Activated CD8-positive, alpha-beta T cell treated with anti-CD3 and anti-CD28 coated beads for 36 hours (primary cell): ENCODE data around the gene UPF2. TPM values are rescaled to one million over a fixed set of nuclear protein-coding genes. Genes with fewer than 3 reads are reported as not detected.

Experiments
- ATAC-seq: fragments of 200-7000 bp; cut with Tn5 transposase; one replicate; pipeline ENCODE4 v1.10.0; 2021; ENCODE audit warnings: mild to moderate bottlenecking, moderate library complexity
- CTCF ChIA-PET: fragments of 350-600 bp; sonication (Branson Sonifier 250); formaldehyde crosslinking; loops from one replicate; lab custom pipeline; 2021; ENCODE audit warnings: antibody characterized with exemption; lab: Charles Lee
- POLR2A ChIA-PET: fragments of 350-600 bp; sonication (Branson Sonifier 250); formaldehyde crosslinking; loops from one replicate; lab custom pipeline; 2021; ENCODE audit warnings: antibody characterized with exemption; lab: Charles Lee
- DNase-seq: peaks from one replicate; pipeline ENCODE4 v3.0.0-alpha.2; 2020
- H3K27ac Mint-ChIP-seq: one replicate; pipeline ENCODE4 v1.8.0; 2021; ENCODE audit warnings: mild to moderate bottlenecking, mixed read lengths
- H3K27me3 Mint-ChIP-seq: one replicate; pipeline ENCODE4 v1.8.0; 2021; ENCODE audit warnings: mixed read lengths
- H3K36me3 Mint-ChIP-seq: one replicate; pipeline ENCODE4 v1.8.0; 2021; ENCODE audit warnings: low read depth, mixed read lengths
- H3K4me1 Mint-ChIP-seq: one replicate; pipeline ENCODE4 v1.8.0; 2021; ENCODE audit warnings: low read depth, mixed read lengths
- H3K4me3 Mint-ChIP-seq: one replicate; pipeline ENCODE4 v1.8.0; 2021; ENCODE audit warnings: mild to moderate bottlenecking, moderate library complexity, mixed read lengths
- H3K9me3 Mint-ChIP-seq: one replicate; pipeline ENCODE4 v1.8.0; 2021; ENCODE audit warnings: mixed read lengths
- intact Hi-C: fragments of 100-400 bp; cut with micrococcal nuclease; formaldehyde crosslinking; loops from one replicate; pipeline ENCODE4 v1.10.0; 2022
- total RNA-seq, 2 experiments: library from RNA; stranded (reverse); gene quantifications; one replicate each; pipeline ENCODE4 v1.2.3, GENCODE V29; 2021
- TF ChIP-seq, protein P1 (sequence below): fragments of 200-600 bp; IDR thresholded peaks from one replicate; pipeline ENCODE4 v1.8.0; 2022; ENCODE audit warnings: antibody characterized with exemption, mild to moderate bottlenecking

The UPF2 gene
- total RNA-seq, 2 experiments from 2014 or later, result 27.9 to 29.4 TPM

DNA sequence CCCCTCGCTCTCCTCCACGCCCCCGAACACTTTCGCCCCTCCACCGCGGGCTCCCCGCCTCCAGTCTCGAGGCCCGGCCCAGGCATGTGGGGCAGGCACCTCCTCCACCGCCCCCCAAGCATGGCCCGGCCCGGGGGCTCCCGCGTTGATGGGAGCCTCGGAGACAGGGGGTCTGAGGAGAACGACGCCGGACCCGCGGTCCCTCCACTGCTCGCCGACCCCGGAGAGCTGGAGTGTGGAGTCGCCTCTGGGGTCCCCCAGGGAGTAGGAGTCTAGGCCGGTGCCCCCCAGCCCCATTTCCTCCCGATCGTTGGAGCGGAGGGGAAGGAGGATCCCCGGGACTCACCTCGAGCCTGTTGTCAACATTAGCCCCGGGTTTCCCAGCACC lies 206 bp downstream of the UPF2 start:
- intact Hi-C loops, result loop anchor here (10.0 kb wide), 2 partner anchors 82 to 152 kb away; partner anchors contain the start of genes CDC123, NUDT5 and SEC61A2
- Mint-ChIP-seq H3K27me3 (no peaks in the 10 kb centered on the region), H3K36me3 (peaks cover 13% of the 10 kb centered on the region), H3K4me3 (peak overlapping the region; percentile 100), H3K4me1 (peaks cover 33% of the 10 kb centered on the region), H3K9me3 (no peaks in the 10 kb centered on the region), H3K27ac (peak overlapping the region; percentile 98)
- DNase-seq (peak; percentile 61), ATAC-seq (peak; percentile 32)
- ChIA-PET CTCF (interaction anchor here (1.4 to 1.9 kb wide), 2 partner anchors 86 to 259 kb away, joined by 3 to 5 read pairs; no protein-coding TSS in a partner anchor), POLR2A (interaction anchor here (0.6 to 3.2 kb wide), 15 partner anchors 11 to 448 kb away, joined by 3 to 26 read pairs (median 4); partner anchors contain the start of genes CDC123, DHTKD1 and NUDT5)
- TF ChIP-seq, protein P1, sequence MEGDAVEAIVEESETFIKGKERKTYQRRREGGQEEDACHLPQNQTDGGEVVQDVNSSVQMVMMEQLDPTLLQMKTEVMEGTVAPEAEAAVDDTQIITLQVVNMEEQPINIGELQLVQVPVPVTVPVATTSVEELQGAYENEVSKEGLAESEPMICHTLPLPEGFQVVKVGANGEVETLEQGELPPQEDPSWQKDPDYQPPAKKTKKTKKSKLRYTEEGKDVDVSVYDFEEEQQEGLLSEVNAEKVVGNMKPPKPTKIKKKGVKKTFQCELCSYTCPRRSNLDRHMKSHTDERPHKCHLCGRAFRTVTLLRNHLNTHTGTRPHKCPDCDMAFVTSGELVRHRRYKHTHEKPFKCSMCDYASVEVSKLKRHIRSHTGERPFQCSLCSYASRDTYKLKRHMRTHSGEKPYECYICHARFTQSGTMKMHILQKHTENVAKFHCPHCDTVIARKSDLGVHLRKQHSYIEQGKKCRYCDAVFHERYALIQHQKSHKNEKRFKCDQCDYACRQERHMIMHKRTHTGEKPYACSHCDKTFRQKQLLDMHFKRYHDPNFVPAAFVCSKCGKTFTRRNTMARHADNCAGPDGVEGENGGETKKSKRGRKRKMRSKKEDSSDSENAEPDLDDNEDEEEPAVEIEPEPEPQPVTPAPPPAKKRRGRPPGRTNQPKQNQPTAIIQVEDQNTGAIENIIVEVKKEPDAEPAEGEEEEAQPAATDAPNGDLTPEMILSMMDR, result no peak

DNA sequence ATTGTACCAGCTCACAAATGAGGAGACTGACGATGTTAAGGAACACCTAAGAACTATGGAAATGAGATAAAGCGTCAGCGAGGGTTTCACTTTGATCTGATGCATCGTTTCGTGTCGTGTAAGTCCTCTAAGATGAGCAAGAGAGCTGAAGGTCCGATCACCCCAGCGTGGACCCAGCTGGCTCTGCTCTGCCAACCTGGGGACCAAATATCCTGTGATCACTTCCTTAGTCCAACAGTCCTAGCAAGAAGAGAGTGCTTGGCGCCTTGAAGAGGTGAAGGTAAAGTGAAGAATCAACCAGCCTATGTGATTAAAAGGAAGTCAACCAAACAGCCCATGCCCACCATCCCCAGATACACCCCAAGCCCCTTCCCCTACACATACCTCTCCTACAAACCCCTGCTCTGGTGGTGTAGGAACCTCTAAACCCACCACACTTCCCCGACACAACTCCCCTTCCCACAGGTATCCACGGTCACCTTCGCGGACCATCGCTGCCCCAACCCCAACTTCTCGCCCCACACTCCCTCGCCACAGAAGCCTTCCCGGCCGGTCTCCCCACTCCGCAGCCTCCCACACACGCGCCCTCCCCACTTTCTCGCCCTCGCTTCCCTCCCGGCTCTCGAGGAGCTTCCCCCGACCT lies 722 bp downstream of the UPF2 start:
- intact Hi-C loops, result loop anchor here (10.0 kb wide), 2 partner anchors 83 to 153 kb away; partner anchors contain the start of genes CDC123, NUDT5 and SEC61A2
- Mint-ChIP-seq H3K9me3 (no peaks in the 10 kb centered on the region), H3K27ac (peak overlapping the region; percentile 98), H3K4me1 (peaks cover 33% of the 10 kb centered on the region), H3K4me3 (peak overlapping the region; percentile 100), H3K36me3 (peaks cover 13% of the 10 kb centered on the region), H3K27me3 (no peaks in the 10 kb centered on the region)
- ATAC-seq (peak; percentile 6), DNase-seq (peak; percentile 52)
- ChIA-PET POLR2A (interaction anchor here (0.6 to 3.2 kb wide), 14 partner anchors 11 to 447 kb away, joined by 3 to 26 read pairs (median 4); partner anchors contain the start of genes CDC123, DHTKD1 and NUDT5), CTCF (interaction anchor here (0.6 to 1.9 kb wide), 3 partner anchors 56 to 259 kb away, joined by 3 to 5 read pairs (median 3); no protein-coding TSS in a partner anchor)
- TF ChIP-seq, protein P1, result no peak

DNA sequence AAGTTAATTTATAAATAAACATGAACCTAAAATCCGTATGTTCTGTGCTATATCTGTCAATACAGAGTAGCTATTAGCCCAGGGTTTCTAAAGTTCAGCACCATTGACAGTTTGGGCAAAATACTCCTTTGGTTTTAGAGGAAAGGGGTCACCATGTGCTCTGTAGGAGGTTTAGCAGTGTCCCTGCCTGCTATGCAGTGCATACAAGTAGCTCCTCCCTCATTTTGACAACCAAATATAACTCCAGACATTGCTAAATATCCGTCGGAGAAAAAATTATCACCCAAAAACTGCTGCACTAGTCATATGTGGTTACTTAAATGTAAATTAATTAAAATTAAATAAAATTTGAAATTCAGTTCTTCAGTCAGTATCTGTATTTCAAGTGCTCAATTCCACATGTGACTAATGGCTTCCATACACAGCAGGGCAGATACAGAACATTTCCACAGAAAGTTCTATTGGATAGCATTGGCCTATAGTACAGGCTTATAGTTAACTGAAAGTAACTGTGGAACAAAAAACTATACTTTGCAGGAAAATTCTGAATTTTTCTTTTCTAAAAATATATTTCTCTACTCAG lies 6.4 kb downstream of the UPF2 start:
- H3K27ac Mint-ChIP-seq, result peak overlapping the region; percentile 30
- TF ChIP-seq, protein P1, result no peak
- no peaks in the 10 kb centered on the region for H3K9me3 Mint-ChIP-seq
- ATAC-seq (no peak), DNase-seq (no peak)
- H3K4me3 Mint-ChIP-seq, result no peak overlapping the region
- H3K4me1 Mint-ChIP-seq, result peaks cover 33% of the 10 kb centered on the region
- no peaks in the 10 kb centered on the region for H3K27me3 Mint-ChIP-seq
- POLR2A ChIA-PET, result no interaction called here
- intact Hi-C loops, result no loop called here
- peaks cover 32% of the 10 kb centered on the region for H3K36me3 Mint-ChIP-seq
- CTCF ChIA-PET, result interaction anchor here (1.9 kb wide), 1 partner anchor 11 kb away, joined by 4 read pairs; no protein-coding TSS in a partner anchor

DNA sequence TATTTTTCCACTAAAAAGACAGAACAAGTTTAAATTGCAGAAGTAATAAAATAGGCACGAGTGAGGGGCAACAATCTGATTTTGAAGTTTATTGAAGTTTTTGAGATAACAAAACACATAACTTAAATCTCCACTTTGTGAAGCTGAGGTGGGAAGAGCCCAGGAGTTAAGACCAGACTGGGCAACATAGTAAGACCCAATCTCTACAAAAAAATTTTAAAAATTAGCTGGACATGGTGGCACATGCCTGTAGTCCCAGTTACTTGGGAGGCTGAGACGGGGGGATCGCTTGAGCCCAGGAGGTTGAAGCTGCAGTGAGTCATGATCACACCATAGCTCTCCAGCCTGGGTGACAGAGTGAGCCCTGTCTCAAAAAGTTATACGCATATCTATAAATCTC lies 11.2 kb downstream of the UPF2 start:
- no peaks in the 10 kb centered on the region for H3K9me3 Mint-ChIP-seq
- no peak overlapping the region for H3K4me3 Mint-ChIP-seq
- ChIA-PET POLR2A (interaction anchor here (6.4 kb wide), 1 partner anchor 11 kb away, joined by 26 read pairs; the partner anchor contains the start of gene UPF2), CTCF (no interaction called here)
- H3K27me3 Mint-ChIP-seq, result no peaks in the 10 kb centered on the region
- no peak overlapping the region for H3K27ac Mint-ChIP-seq
- H3K4me1 Mint-ChIP-seq, result peaks cover 32% of the 10 kb centered on the region
- no peak for DNase-seq
- H3K36me3 Mint-ChIP-seq, result peaks cover 53% of the 10 kb centered on the region
- no peak for ATAC-seq
- TF ChIP-seq, protein P1, result no peak
- intact Hi-C loops, result no loop called here
